Osteocyte (in vitro differentiated cells): ENCODE data around the gene RPS26. TPM values are rescaled to one million over a fixed set of nuclear protein-coding genes. Genes with fewer than 3 reads are reported as not detected.
"Not testable (repeated sequence)": the region's sequence is repeated elsewhere in the genome, so short reads cannot be mapped to it uniquely, and the experiment has no call there.

Experiments used
- DNase-seq: peaks from one replicate; pipeline ENCODE4 v3.0.0; 2021; ENCODE audit warnings: mixed read lengths; ENCODE audit not compliant: unreplicated experiment; ENCODE audit errors: extremely low spot score
- H3K27ac Mint-ChIP-seq: one replicate; pipeline ENCODE4 v1.8.0; 2021; ENCODE audit warnings: mild to moderate bottlenecking, mixed read lengths; ENCODE audit not compliant: unreplicated experiment
- H3K27me3 Mint-ChIP-seq: one replicate; pipeline ENCODE4 v1.8.0; 2021; ENCODE audit warnings: mixed read lengths; ENCODE audit not compliant: unreplicated experiment
- H3K36me3 Mint-ChIP-seq: one replicate; pipeline ENCODE4 v1.8.0; 2021; ENCODE audit warnings: mixed read lengths; ENCODE audit not compliant: unreplicated experiment
- H3K4me1 Mint-ChIP-seq: one replicate; pipeline ENCODE4 v1.8.0; 2021; ENCODE audit warnings: mixed read lengths; ENCODE audit not compliant: unreplicated experiment
- H3K4me3 Mint-ChIP-seq: one replicate; pipeline ENCODE4 v1.8.0; 2021; ENCODE audit warnings: mild to moderate bottlenecking, moderate library complexity, mixed read lengths; ENCODE audit not compliant: unreplicated experiment
- H3K9me3 Mint-ChIP-seq: one replicate; pipeline ENCODE4 v1.8.0; 2021; ENCODE audit warnings: mixed read lengths; ENCODE audit not compliant: unreplicated experiment
- CTCF ChIP-seq: fragments of 200-600 bp; sonication (generic); IDR thresholded peaks from 2 replicates; pipeline ENCODE4 v1.5.0; 2021; ENCODE audit warnings: antibody characterized with exemption, mild to moderate bottlenecking, moderate library complexity
- total RNA-seq: library from RNA; stranded (reverse); gene quantifications from 2 replicates; pipeline ENCODE4 v1.2.1, GENCODE V29; 2021

The RPS26 gene
- total RNA-seq, 1 donor from 2014 or later = 25.0 TPM

GRCh38 chr12:56062996-56063395, 21.3 kb downstream of the RPS26 start:
- H3K4me3 Mint-ChIP-seq = no peak overlapping the region
- no peaks in the 10 kb centered on the region for H3K27me3 Mint-ChIP-seq
- DNase-seq = no peak
- peaks cover 15% of the 10 kb centered on the region for H3K4me1 Mint-ChIP-seq
- H3K9me3 Mint-ChIP-seq = no peaks in the 10 kb centered on the region
- H3K36me3 Mint-ChIP-seq = no peaks in the 10 kb centered on the region
- no peak for TF ChIP-seq CTCF
- peak overlapping the region; percentile 71 for H3K27ac Mint-ChIP-seq

- Mint-ChIP-seq H3K36me3 (no peaks in the 10 kb centered on the region), H3K4me1 (no peaks in the 10 kb centered on the region), H3K9me3 (no peaks in the 10 kb centered on the region), H3K27ac (no peak overlapping the region), H3K27me3 (no peaks in the 10 kb centered on the region), H3K4me3 (no peak overlapping the region)
- no peak for TF ChIP-seq CTCF
- no peak for DNase-seq
These were observed 29.9 kb downstream of the RPS26 start for GRCh38 chr12:56071648-56072047.

GRCh38 chr12:56074396-56074795, 32.7 kb downstream of the RPS26 start:
- DNase-seq = no peak
- no peaks in the 10 kb centered on the region for H3K27me3 Mint-ChIP-seq
- no peak for TF ChIP-seq CTCF
- no peaks in the 10 kb centered on the region for H3K9me3 Mint-ChIP-seq
- no peak overlapping the region for H3K4me3 Mint-ChIP-seq
- peaks cover 5% of the 10 kb centered on the region for H3K4me1 Mint-ChIP-seq
- H3K36me3 Mint-ChIP-seq = no peaks in the 10 kb centered on the region
- H3K27ac Mint-ChIP-seq = no peak overlapping the region

- DNase-seq, H3K27me3 Mint-ChIP-seq, H3K27ac Mint-ChIP-seq, H3K4me1 Mint-ChIP-seq, H3K36me3 Mint-ChIP-seq, H3K9me3 Mint-ChIP-seq, H3K4me3 Mint-ChIP-seq: not testable (repeated sequence)
These were observed 36.2 kb downstream of the RPS26 start for GRCh38 chr12:56077966-56078365.

GRCh38 chr12:56078427-56078826, 36.7 kb downstream of the RPS26 start:
- Mint-ChIP-seq H3K4me1 (peaks cover 7% of the 10 kb centered on the region), H3K27ac (peak overlapping the region; percentile 85), H3K27me3 (no peaks in the 10 kb centered on the region), H3K36me3 (no peaks in the 10 kb centered on the region), H3K9me3 (no peaks in the 10 kb centered on the region), H3K4me3 (peak overlapping the region; percentile 76)
- DNase-seq = no peak
- TF ChIP-seq CTCF = no peak
